Astrocyte of the spinal cord (primary cell): ENCODE measurements around the gene SLC35F1.

Experiments
- DNase-seq: peaks from one replicate; pipeline ENCODE4 v3.0.0; 2011; ENCODE audit warnings: low read depth, low spot score
- H3K4me3 ChIP-seq: 2 replicates; pipeline ENCODE4 v1.5.1; 2011; ENCODE audit warnings: low read depth, mild to moderate bottlenecking, low read length, moderate library complexity
- CTCF ChIP-seq: IDR thresholded peaks from 2 replicates; pipeline ENCODE4 v1.5.1; 2012; ENCODE audit warnings: low read depth, mild to moderate bottlenecking, low read length, inconsistent platforms
- in situ Hi-C: cut with HindIII; loops from 2 replicates; pipeline ENCODE4 v1.10.0; 2017; ENCODE audit warnings: low sequenced_read_pairs

The SLC35F1 gene

GRCh38 chr6:117906507-117906957, 532 bp upstream of the SLC35F1 start:
- peak overlapping the region; percentile 26 for H3K4me3 ChIP-seq
- TF ChIP-seq CTCF: no peak
- in situ Hi-C loops: no loop called here
- peak; percentile 27 for DNase-seq

GRCh38 chr6:117907601-117908245, 659 bp downstream of the SLC35F1 start:
- no peak for DNase-seq
- TF ChIP-seq CTCF: no peak
- peak overlapping the region; percentile 21 for H3K4me3 ChIP-seq
- in situ Hi-C loops: no loop called here

GRCh38 chr6:117908246-117909068, 1.4 kb downstream of the SLC35F1 start:
- peak overlapping the region; percentile 21 for H3K4me3 ChIP-seq
- in situ Hi-C loops: no loop called here
- DNase-seq: no peak
- TF ChIP-seq CTCF: no peak

GRCh38 chr6:117909638-117910037, 2.6 kb downstream of the SLC35F1 start:
- H3K4me3 ChIP-seq: no peak overlapping the region
- in situ Hi-C loops: no loop called here
- TF ChIP-seq CTCF: no peak
- no peak for DNase-seq

- H3K4me3 ChIP-seq: no peak overlapping the region
- DNase-seq: no peak
- TF ChIP-seq CTCF: no peak
- in situ Hi-C loops: no loop called here
Observed at GRCh38 chr6:117910549-117910948, 3.5 kb downstream of the SLC35F1 start.

GRCh38 chr6:117911150-117911549, 4.1 kb downstream of the SLC35F1 start:
- TF ChIP-seq CTCF: no peak
- no peak overlapping the region for H3K4me3 ChIP-seq
- in situ Hi-C loops: no loop called here
- no peak for DNase-seq
